HG03575 (cell line): Measurements from ENCODE around the gene TMEM154.

Experiments
- ATAC-seq: cut with Tn5 transposase; IDR thresholded peaks from one replicate; pipeline ENCODE4 v1.9.1; 2021; ENCODE audit not compliant: unreplicated experiment, insufficient number of reproducible peaks, low FRiP score; ENCODE audit errors: extremely low read depth

Gene TMEM154

GRCh38 chr4:152579107-152579764 lies 100.6 kb downstream of the TMEM154 start:
- no peak for ATAC-seq

GRCh38 chr4:152578670-152579069 lies 101.1 kb downstream of the TMEM154 start:
- no peak for ATAC-seq

DNA sequence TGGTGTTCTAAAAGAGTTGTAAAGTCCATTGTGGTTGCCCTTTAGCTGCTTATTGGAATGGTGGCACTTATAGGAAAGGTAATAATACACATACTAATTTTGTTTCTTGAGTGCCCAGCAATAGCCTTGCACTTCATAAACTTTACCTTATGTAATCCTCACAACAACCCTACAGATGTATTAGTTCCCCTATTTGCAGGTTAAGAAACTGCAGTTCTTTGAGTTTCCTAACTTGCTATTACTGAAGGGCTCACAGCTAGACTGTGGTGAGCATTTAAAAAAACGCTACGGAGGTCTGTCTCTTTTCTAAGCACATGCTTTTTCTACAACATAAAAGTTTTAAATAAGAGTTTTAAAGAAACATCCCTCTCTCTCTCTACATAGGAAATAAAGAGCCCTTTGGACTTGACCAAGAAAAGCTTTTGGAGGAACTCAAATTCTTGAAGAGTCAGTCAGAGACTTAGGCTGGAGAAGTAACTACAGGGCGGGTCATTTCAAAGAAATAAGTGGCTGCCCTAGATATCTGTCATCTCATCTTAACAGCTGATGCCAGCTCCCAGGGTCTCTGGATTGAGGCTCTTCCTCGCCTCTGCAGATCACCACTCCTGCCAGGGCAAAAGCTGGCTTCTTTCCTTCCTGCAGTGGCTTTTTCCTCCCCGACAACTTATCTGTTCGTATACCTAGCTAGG lies 101.9 kb downstream of the TMEM154 start:
- ATAC-seq: no peak

DNA sequence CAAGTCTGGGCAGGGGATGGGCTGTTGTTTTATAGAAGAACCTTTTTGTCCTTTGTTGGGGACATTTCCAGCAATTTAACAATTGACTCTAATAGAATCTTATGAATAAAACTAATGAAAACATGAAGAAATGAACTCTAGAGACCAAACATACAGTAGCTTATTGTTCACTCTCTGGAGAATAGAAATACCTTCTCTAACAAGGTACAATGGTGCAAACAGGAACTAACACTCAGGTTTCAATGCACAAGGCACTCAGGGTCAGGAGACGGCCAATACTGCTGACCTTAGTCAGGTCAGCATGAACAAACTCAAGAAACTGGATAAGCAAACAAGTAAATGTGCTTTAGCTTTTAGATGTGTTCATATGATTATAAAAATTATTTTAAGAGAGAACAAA lies 104.3 kb downstream of the TMEM154 start:
- no peak for ATAC-seq

DNA sequence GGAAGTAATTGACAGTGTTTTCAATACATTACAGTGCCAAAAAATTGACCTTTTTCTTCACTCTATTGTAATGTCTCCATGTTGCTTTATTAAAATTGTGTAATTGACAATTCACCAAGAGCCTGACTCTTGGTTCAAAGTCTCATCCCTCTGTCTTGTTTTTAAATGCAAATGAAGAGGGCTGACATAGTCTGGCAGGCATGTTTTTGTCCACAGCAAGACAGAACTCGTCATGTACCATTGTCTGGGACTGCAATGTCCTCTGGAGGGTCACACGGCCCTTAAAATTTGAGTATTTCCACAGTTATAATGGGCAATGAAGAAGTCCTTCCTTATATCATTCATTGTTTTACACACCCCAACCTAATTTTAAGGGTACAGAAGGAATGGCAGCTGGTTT lies 105.9 kb downstream of the TMEM154 start:
- no peak for ATAC-seq

GRCh38 chr4:152572417-152573086 lies 107.2 kb downstream of the TMEM154 start:
- ATAC-seq: no peak

- no peak for ATAC-seq
Measured at GRCh38 chr4:152571770-152572169, 108.0 kb downstream of the TMEM154 start.

GRCh38 chr4:152571296-152571695 lies 108.5 kb downstream of the TMEM154 start:
- no peak for ATAC-seq
